ENCODE measurements around the gene CPXM1. TPM values are rescaled to one million over a fixed set of nuclear protein-coding genes. Genes with fewer than 3 reads are reported as not detected.

CPXM1 gene
- total RNA-seq, 1 experiment from 2014 or later = not detected

DNA sequence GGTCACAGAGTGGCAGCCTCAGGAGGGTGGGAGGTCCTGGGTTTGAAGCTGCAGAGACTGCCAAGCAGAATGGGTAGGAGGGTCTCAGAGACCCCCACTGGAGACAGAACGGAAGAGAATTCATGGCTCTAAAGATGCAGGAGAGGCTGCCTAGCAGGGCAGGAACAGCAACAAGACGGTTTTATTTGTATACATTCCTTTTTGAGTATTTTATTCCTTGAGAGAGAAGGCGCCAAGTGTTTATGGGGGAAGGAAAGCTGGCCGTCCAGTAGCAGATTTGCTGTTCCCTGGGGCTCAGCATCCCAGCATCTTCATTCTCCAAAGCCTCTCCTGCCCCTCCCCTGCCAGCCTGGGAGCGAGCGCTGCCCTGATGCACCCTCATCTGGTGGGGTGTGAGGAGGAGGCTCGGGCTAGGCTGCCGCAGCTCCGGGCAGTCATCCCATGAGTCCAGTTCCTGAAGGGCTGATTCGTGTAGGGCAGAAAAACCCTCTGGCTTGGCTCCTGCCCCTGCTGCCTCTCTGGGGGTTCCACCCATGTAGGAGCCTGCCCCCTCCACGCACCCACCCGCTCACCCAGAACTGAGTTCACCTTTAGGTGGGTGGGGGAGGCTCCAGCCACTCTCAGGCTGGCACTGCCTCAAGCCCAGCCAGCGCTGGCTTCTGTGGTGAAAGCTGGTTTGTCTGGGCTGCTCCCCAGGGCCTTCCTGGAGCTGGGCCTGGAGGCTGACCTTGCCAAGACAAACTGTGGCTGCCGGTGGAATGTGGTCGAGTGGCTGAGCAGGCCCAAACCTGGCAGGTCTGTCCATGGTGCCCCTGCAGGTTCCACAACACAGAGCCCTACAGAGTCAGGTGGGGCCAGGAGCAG is 32.4 kb downstream of the CPXM1 start:
- DNase-seq (ENCODE audit: low read depth) = peak; percentile 30

DNA sequence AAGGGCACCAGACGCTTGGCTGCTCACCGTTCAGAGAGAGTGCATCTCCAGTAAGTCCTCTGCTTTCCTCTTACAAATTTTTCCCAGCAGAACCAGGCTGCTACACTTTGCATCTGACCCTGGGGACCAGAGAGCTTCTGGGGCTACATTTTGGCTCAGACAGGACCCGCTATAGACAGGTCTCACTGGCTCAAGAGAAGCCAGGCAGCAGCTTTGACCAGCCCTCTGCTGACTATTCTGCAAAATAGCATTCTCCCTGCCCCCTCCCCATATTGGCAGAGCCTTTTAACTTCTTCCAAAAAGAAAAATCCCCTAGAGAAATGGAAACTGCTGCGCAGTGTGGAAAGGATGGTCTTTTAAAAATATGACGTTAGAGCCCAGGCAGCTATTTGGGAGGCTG is 37.2 kb downstream of the CPXM1 start:
- DNase-seq (ENCODE audit: low read depth) = no peak

GRCh38 chr20:2762578-2763131 is 37.8 kb downstream of the CPXM1 start:
- no peak for DNase-seq (ENCODE audit: low read depth)

DNA sequence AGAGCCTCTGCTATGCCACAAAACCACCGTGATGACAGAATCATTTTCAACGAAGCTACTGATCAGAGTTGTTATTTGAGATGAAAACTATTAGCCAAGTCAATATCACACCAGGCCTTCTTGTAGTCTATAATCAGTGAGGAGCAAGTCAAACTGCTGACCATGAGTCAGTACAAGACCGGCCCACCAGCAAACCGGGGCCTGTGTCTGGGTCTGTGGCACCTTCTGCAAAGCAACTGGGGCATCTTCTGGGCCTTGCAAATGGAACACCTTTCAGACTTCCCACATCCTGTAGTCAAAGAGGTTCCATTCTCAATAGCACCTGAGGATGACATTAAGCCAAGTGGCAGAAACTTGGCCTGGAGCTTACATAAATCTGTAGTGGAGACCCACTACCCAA is 38.5 kb downstream of the CPXM1 start:
- no peak for DNase-seq (ENCODE audit: low read depth)

- DNase-seq (ENCODE audit: low read depth) = no peak
Observed at GRCh38 chr20:2760952-2761305, 39.5 kb downstream of the CPXM1 start.

DNA sequence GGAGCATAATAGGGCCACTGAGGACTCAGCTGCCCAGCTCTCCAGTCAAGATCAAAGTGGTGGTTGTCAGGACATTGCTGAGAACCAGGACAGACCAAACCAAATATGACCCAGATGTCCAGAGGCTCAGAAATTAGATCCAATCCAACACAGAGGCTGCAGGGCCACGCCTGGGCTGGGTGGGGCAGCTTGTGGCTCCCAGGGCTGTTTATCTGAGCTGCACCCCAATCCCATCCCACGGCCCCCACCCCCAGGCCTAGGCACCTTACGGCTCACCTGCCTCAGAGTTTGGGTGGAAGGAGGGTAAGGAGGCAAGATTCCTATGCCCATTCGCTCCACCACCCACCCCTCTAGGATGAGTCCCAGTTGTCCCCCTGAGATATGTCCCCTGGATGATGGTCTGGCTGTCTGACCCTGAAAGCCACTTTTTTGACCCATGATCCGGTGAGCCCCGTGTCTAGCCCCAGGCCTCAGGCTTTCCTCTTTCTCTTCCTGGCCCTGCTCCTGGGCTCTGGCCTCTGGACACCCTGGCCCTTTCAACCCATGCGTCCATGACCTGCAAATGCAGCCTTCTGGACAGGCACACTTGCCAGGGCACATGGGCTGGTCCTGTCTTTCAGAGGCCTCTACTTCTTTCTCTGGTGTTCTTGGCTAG is 40.0 kb downstream of the CPXM1 start:
- DNase-seq (ENCODE audit: low read depth) = no peak

GRCh38 chr20:2759603-2760296 is 40.7 kb downstream of the CPXM1 start:
- no peak for DNase-seq (ENCODE audit: low read depth)

- no peak for DNase-seq (ENCODE audit: low read depth)
Observed at GRCh38 chr20:2759143-2759542, 41.3 kb downstream of the CPXM1 start.

DNA sequence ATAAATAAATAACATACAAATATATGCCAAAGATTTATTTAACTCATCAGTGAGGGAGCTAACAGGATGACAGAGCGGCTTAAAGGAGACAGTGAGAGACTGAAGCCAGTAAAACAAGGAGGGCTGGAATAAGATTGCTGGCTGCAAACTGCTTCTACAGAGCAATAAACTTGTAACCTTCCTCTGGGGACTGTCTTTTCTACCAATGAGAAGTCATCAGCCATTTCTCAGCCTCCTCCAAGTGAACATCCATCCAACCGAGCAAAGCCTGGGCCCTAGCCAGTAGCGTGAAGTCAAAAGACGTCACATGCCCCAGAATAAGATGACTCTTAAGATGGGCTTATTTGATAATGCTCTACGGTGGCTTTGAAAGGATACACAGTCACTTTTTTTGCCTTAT is 42.5 kb downstream of the CPXM1 start:
- no peak for DNase-seq (ENCODE audit: low read depth)

- DNase-seq (ENCODE audit: low read depth) = no peak
Observed at GRCh38 chr20:2757001-2757400, 43.4 kb downstream of the CPXM1 start.

- peak; percentile 51 for DNase-seq (ENCODE audit: low read depth)
Observed at GRCh38 chr20:2756056-2756611, 44.3 kb downstream of the CPXM1 start.

DNA sequence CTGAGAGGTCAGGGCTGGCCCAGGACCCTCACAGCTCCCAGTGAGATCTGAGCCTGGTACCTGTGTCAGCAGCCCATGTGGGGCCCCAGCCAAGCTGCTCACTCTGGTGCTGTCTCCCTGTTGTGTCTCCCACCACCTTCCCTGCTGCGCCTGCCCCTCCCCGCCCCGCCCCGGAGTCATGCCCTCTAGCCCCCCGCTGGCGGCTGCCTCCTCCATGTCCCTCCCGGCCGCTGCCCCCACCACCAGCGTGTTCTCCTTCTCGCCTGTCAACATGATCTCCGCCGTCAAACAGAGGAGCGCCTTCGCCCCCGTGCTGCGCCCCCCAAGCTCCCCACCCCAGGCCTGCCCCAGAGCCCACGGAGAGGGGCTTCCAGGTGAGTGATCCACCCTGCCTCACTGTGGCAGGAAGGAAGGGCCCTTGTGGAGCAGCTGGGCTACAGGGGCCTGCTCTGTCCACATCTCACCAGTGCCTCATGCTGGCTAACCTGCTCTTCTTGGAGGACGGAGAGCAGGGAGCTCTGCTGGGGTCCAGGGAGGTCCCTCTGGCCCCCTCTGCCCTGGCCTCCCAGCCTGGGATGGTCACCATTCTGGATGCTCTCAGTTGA is 44.9 kb downstream of the CPXM1 start:
- no peak for DNase-seq (ENCODE audit: low read depth)

DNA sequence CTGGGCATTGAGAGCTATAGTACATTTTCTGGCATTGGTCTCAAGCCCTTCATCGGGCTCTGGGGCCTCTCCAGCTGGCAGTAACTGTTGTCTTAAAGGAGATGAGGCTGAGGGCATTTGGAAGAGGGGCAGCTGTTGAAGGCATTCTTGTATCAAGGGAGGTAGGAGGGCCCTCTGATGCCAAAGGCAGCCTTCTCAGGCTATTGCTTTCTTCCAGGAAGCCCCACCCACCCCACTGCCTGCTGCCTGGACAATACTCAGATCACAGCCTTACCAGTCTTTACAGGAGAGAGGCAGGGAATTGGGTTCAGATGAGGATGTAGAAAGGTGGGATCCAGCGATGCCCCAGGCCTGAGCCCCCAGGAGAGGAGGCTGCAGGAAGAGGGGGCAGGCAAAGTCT is 46.0 kb downstream of the CPXM1 start:
- DNase-seq (ENCODE audit: low read depth) = peak; percentile 31

GRCh38 chr20:2753461-2754040 is 46.9 kb downstream of the CPXM1 start:
- DNase-seq (ENCODE audit: low read depth) = no peak

DNA sequence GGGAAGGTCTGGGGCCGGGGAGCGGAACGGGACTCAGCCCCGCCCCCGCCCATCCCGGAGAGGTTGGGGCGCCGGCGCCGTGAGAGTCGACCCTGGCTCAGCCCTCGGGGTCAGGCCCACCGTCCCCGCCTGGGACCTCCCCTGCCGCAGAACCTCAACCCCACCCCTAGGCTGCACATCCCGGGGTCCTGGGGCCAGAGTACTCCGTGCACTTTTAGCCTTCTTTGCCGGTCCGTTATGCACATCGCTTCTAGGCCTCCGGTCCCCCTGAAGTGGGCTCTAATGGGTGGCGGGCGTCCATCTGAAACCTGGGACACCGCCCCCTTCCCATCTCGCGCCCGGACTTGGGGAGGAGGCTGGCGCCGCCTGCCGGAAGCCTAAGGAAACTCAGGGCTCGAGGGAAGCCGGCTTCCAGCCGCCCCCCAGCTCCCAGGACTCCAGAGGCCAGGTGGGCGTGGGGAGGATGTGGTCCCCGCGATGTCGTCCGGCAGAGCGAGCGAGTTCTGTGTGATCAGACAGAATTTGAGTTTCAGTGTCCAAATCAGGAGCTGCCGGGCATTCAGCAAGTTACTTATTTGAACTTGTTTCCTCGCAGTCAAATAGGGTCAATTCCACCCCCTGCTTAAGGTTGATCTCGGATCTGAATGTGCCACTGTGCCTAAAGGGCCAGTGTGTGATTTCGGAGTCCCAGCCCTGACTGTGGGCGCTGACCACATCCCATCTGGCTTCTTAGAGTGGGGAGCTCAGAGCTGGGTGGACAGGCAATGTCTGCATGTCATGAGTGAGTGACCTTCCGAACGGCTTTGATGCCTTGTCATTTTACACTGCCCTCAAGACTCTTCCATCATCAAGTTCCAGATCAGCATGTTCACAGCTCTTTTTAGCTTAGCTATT is 47.6 kb downstream of the CPXM1 start:
- DNase-seq (ENCODE audit: low read depth) = peak; percentile 26

- DNase-seq (ENCODE audit: low read depth) = no peak
Observed at GRCh38 chr20:2751878-2752566, 48.4 kb downstream of the CPXM1 start.

DNA sequence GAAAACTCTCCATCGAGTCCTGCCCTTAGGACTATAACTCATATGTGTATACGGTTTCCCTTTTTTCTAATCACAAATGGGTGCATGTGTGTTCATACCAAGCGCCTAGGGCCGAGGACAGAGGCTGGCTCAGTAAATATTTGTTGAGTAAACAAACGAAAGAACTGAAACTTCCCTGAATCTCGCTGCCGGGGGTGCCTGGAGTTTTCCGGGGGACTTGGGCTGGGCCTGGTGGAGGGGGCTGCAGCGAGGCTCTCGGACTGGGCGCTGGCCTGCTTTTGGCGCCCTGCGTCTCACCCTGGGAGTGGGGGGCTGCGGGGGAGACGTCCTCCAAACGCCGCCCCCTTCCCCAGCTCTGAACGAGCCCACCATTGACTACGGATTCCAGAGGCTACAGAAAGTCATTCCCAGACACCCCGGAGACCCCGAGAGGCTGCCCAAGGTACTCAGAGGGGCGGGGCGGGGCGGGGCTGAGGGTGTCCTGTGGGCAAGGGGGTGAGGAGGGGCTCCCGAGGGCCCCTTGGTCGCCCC is 49.0 kb downstream of the CPXM1 start:
- DNase-seq (ENCODE audit: low read depth) = no peak

GRCh38 chr20:2750491-2751251 is 49.8 kb downstream of the CPXM1 start:
- peak; percentile 37 for DNase-seq (ENCODE audit: low read depth)
